Esophagus muscularis mucosa (tissue), 3 donors: ENCODE results near the gene LIN54.

Experiments
- CTCF ChIP-seq, 3 experiments: fragments of 200-600 bp in 2 of 3; fragments of 450-650 bp in 1 of 3; sonication (generic) in 2 of 3; IDR thresholded peaks; one replicate each; pipeline ENCODE4 v1.5.1; 2017 to 2019; ENCODE audit warnings: antibody characterized with exemption in 3 of 3, mild to moderate bottlenecking in 2 of 3, moderate library complexity in 1 of 3
- POLR2A ChIP-seq: fragments of 450-650 bp; IDR thresholded peaks from one replicate; pipeline ENCODE4 v1.6.1; 2017; ENCODE audit warnings: antibody characterized with exemption, moderate library complexity, mild to moderate bottlenecking, low read depth

DNA sequence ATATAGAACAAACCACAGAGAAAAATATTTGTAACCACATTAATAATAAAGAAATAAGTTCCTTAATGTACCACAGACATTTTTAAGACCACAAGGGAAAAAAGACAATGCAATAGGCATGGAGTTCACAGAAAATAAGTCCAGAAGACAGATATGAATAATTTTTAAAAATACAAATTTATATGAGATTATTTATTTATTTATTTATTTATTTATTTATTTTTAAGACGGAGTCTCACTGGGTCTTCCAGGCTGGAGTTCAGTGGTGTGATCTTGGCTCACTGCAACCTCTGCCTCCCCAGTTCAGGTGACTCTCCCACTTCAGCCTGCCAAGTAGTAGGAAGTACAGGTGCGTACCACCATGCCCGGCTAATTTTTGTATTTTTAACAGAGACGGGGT, 56.4 kb downstream of the LIN54 start:
- no peak for TF ChIP-seq CTCF (IDR thresholded peaks at IDR 0.05)
- TF ChIP-seq POLR2A: no peak
